ENCODE results near the gene PRICKLE4. TPM values are rescaled to one million over a fixed set of nuclear protein-coding genes. Genes with fewer than 3 reads are reported as not detected.
A peak's percentile ranks its signal among the peaks of the same experiment; 100 is the strongest.

PRICKLE4 gene
- total and polyA plus RNA-seq, 2 of the 13 experiments (the other 11 are each of a cell fraction or from before 2014, with no cell fraction given) = 0.92 to 1.2 TPM

GRCh38 chr6:41736800-41737555 lies 43.6 kb upstream of the PRICKLE4 start:
- H2AFZ ChIP-seq (ENCODE audit: low read length) = no peak overlapping the region
- BruUV-seq (replicated peaks) = TSS peak; percentile 23
- peaks cover 3% of the 10 kb centered on the region for H3K79me2 ChIP-seq (ENCODE audit: insufficient read depth, low read length)
- H3K27me3 ChIP-seq (ENCODE audit: control insufficient read depth in 1 of 2, insufficient read depth in 2 of 2, low read length in 2 of 2) = no peaks in the 10 kb centered on the region; a peak in 1 of 5 replicates
- no peaks in the 10 kb centered on the region for H3K9me3 ChIP-seq (ENCODE audit: low read length)
- no peaks in the 10 kb centered on the region for H4K20me1 ChIP-seq (ENCODE audit: insufficient read depth, low read length)
- in situ Hi-C loops (cut with HindIII; ENCODE audit: extremely low pct_ligation_motif_present, low pct_unique_long_range_greater_than_20kb) = loop anchor here (5.0 kb wide), 1 partner anchor 40 kb away; the partner anchor contains the start of gene FRS3
- no peak for FAIRE-seq
- POLR2A ChIA-PET = interaction anchor here (4.7 to 10.4 kb wide), 3 partner anchors 10 to 50 kb away, joined by 60 to 120 read pairs (median 112); partner anchors contain the start of genes PGC and TOMM6
- peak overlapping the region; percentile 14 for H3K27ac ChIP-seq (ENCODE audit: extremely low read length, insufficient read depth, low read length)
- H3K36me3 ChIP-seq (replicated peaks in 1 of 2; ENCODE audit: control insufficient read depth in 1 of 2, insufficient read depth in 2 of 2, low read length in 2 of 2) = no peaks in the 10 kb centered on the region
- WGBS (ENCODE audit: low lambda C conversion rate) = 91% methylated on average over 12 of the region's 13 CpGs
- TF ChIP-seq BCL6 (CRISPR knock-in tag; IDR thresholded peaks at IDR 0.05) (no peak), AGO2 (optimal IDR thresholded peaks at IDR 0.05; ENCODE audit: low read depth, low read length) (peak; percentile 27), ZNF768 (CRISPR knock-in tag; IDR thresholded peaks at IDR 0.05) (peak; percentile 92), ZNF687 (CRISPR knock-in tag; IDR thresholded peaks at IDR 0.05) (peak; percentile 36; the same call in 1 of the 2 replicates), ZBTB38 (CRISPR knock-in tag; IDR thresholded peaks at IDR 0.05) (peak; percentile 63; the same call in 1 of the 2 replicates)
- no peak overlapping the region; the same call in 1 of the 2 replicates for H3K9ac ChIP-seq (ENCODE audit: insufficient read depth, low read depth, low read length)
- no peak for DNase-seq (ENCODE audit: low spot score)
- intact Hi-C loops (cut with micrococcal nuclease; ENCODE audit: unreplicated experiment) = no loop called here
- no peak overlapping the region for H3K4me3 ChIP-seq (replicated peaks in 1 of 3; ENCODE audit: insufficient read depth in 1 of 3, low read depth in 2 of 3, low read length in 3 of 3)
- peaks cover 78% of the 10 kb centered on the region for H3K4me1 ChIP-seq (ENCODE audit: insufficient read depth, low read length)
- CTCF ChIA-PET (ENCODE audit: low intra/inter-chr PET ratio, low total read pairs) = interaction anchor here (3.0 kb wide), 1 partner anchor 39 kb away, joined by 44 read pairs; no protein-coding TSS in a partner anchor
- no peak overlapping the region for H3K4me2 ChIP-seq (ENCODE audit: low read depth, low read length)
- ATAC-seq = no peak

All from HepG2 (cell line).